ENCODE measurements around the gene HNRNPLL. TPM values are rescaled to one million over a fixed set of nuclear protein-coding genes. Genes with fewer than 3 reads are reported as not detected.

The HNRNPLL gene
- total and polyA plus RNA-seq, 7 experiments from 2014 or later = 10.1 to 66.8 (median 24.8) TPM

DNA sequence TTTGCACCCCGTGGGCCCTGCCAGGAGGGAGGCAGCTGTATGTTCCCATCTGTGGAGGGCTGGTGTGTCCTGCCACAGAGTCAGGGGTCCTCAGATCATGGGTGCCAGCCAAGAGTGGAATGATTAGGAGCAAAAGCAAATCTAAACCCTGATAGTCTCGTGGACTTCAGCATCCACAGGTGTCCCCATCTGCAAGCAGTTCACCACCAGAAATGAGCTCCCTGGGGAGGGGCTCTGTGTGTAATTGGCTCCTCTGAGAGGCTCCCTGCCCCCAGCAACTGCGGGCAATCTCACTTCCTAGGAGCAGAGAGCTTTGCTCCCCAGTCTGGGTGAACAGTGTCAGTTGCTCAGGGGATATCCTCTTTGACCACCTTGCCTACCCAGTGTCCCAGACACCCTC is 78.1 kb downstream of the HNRNPLL start:
- DNase-seq (no peak), ATAC-seq (no peak)
- no peaks in the 10 kb centered on the region for H3K9me3 ChIP-seq (ENCODE audit: control insufficient read depth in 2 of 3, low read length in 3 of 3)
- H3K4me1 ChIP-seq (ENCODE audit: control insufficient read depth in 2 of 2, insufficient read depth in 2 of 2, low read length in 2 of 2) = no peaks in the 10 kb centered on the region
- CTCF ChIA-PET = interaction anchor here (0.6 kb wide), 1 partner anchor 697 kb away, joined by 3 read pairs; no protein-coding TSS in a partner anchor
- Mint-ChIP-seq H3K36me3 (peaks cover 0 to 5% (median 0%) of the 10 kb centered on the region in 5 donors), H3K4me1 (peaks cover 0 to 12% (median 8%) of the 10 kb centered on the region in 7 donors), H3K9me3 (no peaks in the 10 kb centered on the region), H3K4me3 (no peak overlapping the region), H3K27me3 (peaks cover 28 to 52% (median 32%) of the 10 kb centered on the region in 5 donors), H3K27ac (no peak overlapping the region)
- intact Hi-C loops (cut with micrococcal nuclease) = no loop called here
- no peaks in the 10 kb centered on the region for H3K36me3 ChIP-seq (ENCODE audit: control insufficient read depth in 2 of 3, insufficient read depth in 3 of 3, low read length in 3 of 3)
- H3K4me3 ChIP-seq (ENCODE audit: low read length) = no peak overlapping the region
- POLR2A ChIA-PET = no interaction called here
- H3K27ac ChIP-seq (ENCODE audit: low read depth, low read length) = no peak overlapping the region
- H3K27me3 ChIP-seq (ENCODE audit: control insufficient read depth in 2 of 2, insufficient read depth in 2 of 2, low read length in 2 of 2) = peaks cover 0 to 3% of the 10 kb centered on the region in 2 donors

DNA sequence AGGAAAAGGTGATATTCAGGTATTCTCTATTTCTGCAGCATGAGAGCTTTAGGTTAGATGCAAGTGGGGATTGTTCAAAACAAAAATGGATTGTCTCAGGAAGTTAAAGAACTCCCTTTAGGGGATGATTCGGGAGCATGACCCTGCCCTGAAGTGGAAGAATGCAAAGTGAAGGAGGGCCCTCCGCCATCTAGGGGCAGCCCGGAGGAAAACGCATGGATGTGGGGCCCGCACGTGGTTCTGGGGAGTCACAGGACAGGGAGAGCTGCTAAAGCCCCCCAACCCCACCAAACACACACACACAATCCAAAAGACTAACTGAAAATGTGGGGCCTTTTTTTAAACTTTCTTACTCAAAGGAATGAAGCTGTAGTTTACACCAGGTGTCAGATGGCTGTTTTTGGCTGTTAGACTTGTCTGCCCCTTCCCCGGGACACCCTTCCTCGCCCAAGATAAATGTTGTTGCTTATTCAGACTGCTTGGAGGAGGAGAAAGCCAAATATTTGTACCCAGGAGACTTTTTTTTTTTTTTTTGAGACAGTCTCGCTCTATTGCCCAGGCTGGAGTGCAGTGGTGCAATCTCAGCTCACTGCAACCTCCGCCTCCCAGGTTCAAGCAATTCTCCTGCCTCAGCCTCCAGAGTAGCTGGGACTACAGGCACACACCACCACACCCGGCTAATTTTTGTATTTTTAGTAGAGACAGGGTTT is 78.8 kb downstream of the HNRNPLL start:
- DNase-seq = no peak
- Mint-ChIP-seq H3K27ac (no peak overlapping the region), H3K9me3 (no peaks in the 10 kb centered on the region), H3K27me3 (peaks cover 21 to 47% (median 26%) of the 10 kb centered on the region in 5 donors), H3K4me3 (no peak overlapping the region), H3K4me1 (peaks cover 0 to 12% (median 8%) of the 10 kb centered on the region in 7 donors), H3K36me3 (peaks cover 0 to 5% (median 0%) of the 10 kb centered on the region in 5 donors)
- Histone ChIP-seq H3K36me3 (ENCODE audit: control insufficient read depth in 2 of 3, insufficient read depth in 3 of 3, low read length in 3 of 3) (no peaks in the 10 kb centered on the region), H3K4me3 (ENCODE audit: low read length) (no peak overlapping the region), H3K9me3 (ENCODE audit: control insufficient read depth in 2 of 3, low read length in 3 of 3) (no peaks in the 10 kb centered on the region), H3K27ac (ENCODE audit: low read depth, low read length) (no peak overlapping the region), H3K27me3 (ENCODE audit: control insufficient read depth in 2 of 2, insufficient read depth in 2 of 2, low read length in 2 of 2) (peaks cover 0 to 3% of the 10 kb centered on the region in 2 donors), H3K4me1 (ENCODE audit: control insufficient read depth in 2 of 2, insufficient read depth in 2 of 2, low read length in 2 of 2) (no peaks in the 10 kb centered on the region)
- intact Hi-C loops (cut with micrococcal nuclease) = no loop called here
- no peak for ATAC-seq
- POLR2A ChIA-PET = no interaction called here
- CTCF ChIA-PET = interaction anchor here (0.6 kb wide), 1 partner anchor 696 kb away, joined by 3 read pairs; no protein-coding TSS in a partner anchor

DNA sequence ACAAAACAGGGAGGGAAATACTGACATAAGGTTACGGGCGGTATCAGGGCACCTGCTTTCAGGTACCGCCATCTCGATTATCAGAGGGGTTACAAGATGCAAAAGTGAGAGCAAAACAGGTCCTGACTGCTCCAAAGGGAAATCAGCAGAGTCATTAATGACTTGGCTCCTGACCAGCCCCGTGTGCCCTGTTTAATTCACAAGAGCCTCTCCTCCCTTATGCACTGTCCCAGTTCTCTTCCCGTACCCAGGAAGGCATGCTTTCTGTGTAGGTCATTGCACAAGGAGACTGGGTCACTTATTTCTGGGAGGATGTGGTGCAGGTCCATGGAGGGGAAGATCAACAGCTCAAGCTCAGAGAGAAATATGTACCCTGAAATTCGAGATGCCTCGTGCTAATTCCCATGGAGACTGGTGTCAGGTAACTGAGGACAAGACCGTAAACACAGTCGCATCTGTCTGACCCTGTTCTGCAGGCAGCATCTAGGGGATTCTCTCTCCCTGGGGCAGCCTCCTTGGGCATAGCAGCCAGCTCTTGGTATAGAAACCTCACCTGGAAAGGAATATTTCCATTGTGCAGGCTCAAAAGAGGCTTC is 79.9 kb downstream of the HNRNPLL start:
- no peak overlapping the region for H3K4me3 Mint-ChIP-seq
- H3K27me3 Mint-ChIP-seq = peaks cover 11 to 41% (median 18%) of the 10 kb centered on the region in 5 donors
- H3K27ac Mint-ChIP-seq = no peak overlapping the region
- Histone ChIP-seq H3K9me3 (ENCODE audit: control insufficient read depth in 2 of 3, low read length in 3 of 3) (no peaks in the 10 kb centered on the region), H3K36me3 (ENCODE audit: control insufficient read depth in 2 of 3, insufficient read depth in 3 of 3, low read length in 3 of 3) (no peaks in the 10 kb centered on the region), H3K4me3 (ENCODE audit: low read length) (no peak overlapping the region), H3K27ac (ENCODE audit: low read depth, low read length) (no peak overlapping the region), H3K4me1 (ENCODE audit: control insufficient read depth in 2 of 2, insufficient read depth in 2 of 2, low read length in 2 of 2) (no peaks in the 10 kb centered on the region), H3K27me3 (ENCODE audit: control insufficient read depth in 2 of 2, insufficient read depth in 2 of 2, low read length in 2 of 2) (peaks cover 0 to 3% of the 10 kb centered on the region in 2 donors)
- ATAC-seq (no peak), DNase-seq (no peak)
- CTCF ChIA-PET = interaction anchor here (0.6 kb wide), 1 partner anchor 14 kb away, joined by 3 read pairs; no protein-coding TSS in a partner anchor
- H3K4me1 Mint-ChIP-seq = peaks cover 0 to 2% (median 0%) of the 10 kb centered on the region in 7 donors
- intact Hi-C loops (cut with micrococcal nuclease) = no loop called here
- H3K9me3 Mint-ChIP-seq = no peaks in the 10 kb centered on the region
- POLR2A ChIA-PET = interaction anchor here (0.8 kb wide), 1 partner anchor 13 kb away, joined by 4 read pairs; no protein-coding TSS in a partner anchor
- no peaks in the 10 kb centered on the region for H3K36me3 Mint-ChIP-seq

DNA sequence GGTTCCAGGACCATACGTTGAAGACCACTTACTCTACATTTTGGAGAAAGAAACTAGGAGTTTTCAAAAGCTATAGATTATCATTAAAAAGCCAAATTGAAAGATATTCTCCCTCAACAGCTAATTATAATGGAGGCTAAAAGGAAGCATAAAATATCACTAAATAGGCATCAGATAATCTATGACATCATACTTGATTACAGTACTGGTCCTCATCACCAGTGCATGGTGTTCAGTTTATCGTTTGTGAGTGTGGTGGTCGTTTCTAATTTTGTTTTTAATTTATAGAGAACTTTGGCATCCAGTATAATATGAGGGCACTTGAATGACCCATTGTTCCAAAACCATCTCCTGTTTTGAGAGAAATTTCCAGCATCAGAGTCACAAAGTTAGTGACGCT is 80.9 kb downstream of the HNRNPLL start:
- Histone ChIP-seq H3K9me3 (ENCODE audit: control insufficient read depth in 2 of 3, low read length in 3 of 3) (no peaks in the 10 kb centered on the region), H3K4me3 (ENCODE audit: low read length) (no peak overlapping the region), H3K27me3 (ENCODE audit: control insufficient read depth in 2 of 2, insufficient read depth in 2 of 2, low read length in 2 of 2) (no peaks in the 10 kb centered on the region), H3K4me1 (ENCODE audit: control insufficient read depth in 2 of 2, insufficient read depth in 2 of 2, low read length in 2 of 2) (no peaks in the 10 kb centered on the region), H3K36me3 (ENCODE audit: control insufficient read depth in 2 of 3, insufficient read depth in 3 of 3, low read length in 3 of 3) (no peaks in the 10 kb centered on the region), H3K27ac (ENCODE audit: low read depth, low read length) (no peak overlapping the region)
- ChIA-PET POLR2A (no interaction called here), CTCF (interaction anchor here (0.7 kb wide), 1 partner anchor 214 kb away, joined by 3 read pairs; no protein-coding TSS in a partner anchor)
- no peak for ATAC-seq
- Mint-ChIP-seq H3K27me3 (peaks cover 4 to 37% (median 10%) of the 10 kb centered on the region in 5 donors), H3K4me3 (no peak overlapping the region), H3K27ac (no peak overlapping the region), H3K36me3 (no peaks in the 10 kb centered on the region), H3K4me1 (no peaks in the 10 kb centered on the region), H3K9me3 (no peaks in the 10 kb centered on the region)
- intact Hi-C loops (cut with micrococcal nuclease) = no loop called here
- no peak for DNase-seq

DNA sequence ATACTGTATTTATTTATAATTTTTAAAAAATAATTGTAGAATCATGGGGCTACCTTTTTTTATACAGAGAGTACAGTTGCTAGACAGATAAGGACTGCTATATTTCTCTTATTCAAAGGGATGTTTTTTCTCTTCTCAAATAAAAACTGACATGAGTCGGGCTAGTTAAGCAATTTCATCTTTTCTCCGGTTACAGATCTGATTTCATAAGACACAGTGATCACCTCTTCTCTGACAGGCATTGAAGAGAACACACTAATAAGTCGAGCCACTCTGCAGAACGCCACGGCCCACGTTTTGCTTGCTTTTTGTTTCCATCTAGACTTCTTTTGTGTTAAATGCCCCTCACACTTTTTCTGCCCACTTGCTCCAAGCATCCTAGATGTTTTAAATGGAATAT is 85.4 kb downstream of the HNRNPLL start:
- no peaks in the 10 kb centered on the region for H3K4me1 ChIP-seq (ENCODE audit: control insufficient read depth in 2 of 2, insufficient read depth in 2 of 2, low read length in 2 of 2)
- no peak overlapping the region for H3K4me3 Mint-ChIP-seq
- H3K27ac Mint-ChIP-seq = no peak overlapping the region
- no peaks in the 10 kb centered on the region for H3K9me3 ChIP-seq (ENCODE audit: control insufficient read depth in 2 of 3, low read length in 3 of 3)
- DNase-seq (no peak), ATAC-seq (no peak)
- no peaks in the 10 kb centered on the region for H3K4me1 Mint-ChIP-seq
- intact Hi-C loops (cut with micrococcal nuclease) = no loop called here
- peaks cover 0 to 5% (median 0%) of the 10 kb centered on the region in 5 donors for H3K36me3 Mint-ChIP-seq
- POLR2A ChIA-PET = no interaction called here
- peaks cover 0 to 5% (median 0%) of the 10 kb centered on the region in 11 donors for H3K9me3 Mint-ChIP-seq
- no peak overlapping the region for H3K4me3 ChIP-seq (ENCODE audit: low read length)
- H3K27me3 ChIP-seq (ENCODE audit: control insufficient read depth in 2 of 2, insufficient read depth in 2 of 2, low read length in 2 of 2) = no peaks in the 10 kb centered on the region
- no peak overlapping the region for H3K27ac ChIP-seq (ENCODE audit: low read depth, low read length)
- H3K27me3 Mint-ChIP-seq = peaks cover 0 to 17% (median 5%) of the 10 kb centered on the region in 5 donors
- H3K36me3 ChIP-seq (ENCODE audit: control insufficient read depth in 2 of 3, insufficient read depth in 3 of 3, low read length in 3 of 3) = no peaks in the 10 kb centered on the region
- CTCF ChIA-PET = no interaction called here

DNA sequence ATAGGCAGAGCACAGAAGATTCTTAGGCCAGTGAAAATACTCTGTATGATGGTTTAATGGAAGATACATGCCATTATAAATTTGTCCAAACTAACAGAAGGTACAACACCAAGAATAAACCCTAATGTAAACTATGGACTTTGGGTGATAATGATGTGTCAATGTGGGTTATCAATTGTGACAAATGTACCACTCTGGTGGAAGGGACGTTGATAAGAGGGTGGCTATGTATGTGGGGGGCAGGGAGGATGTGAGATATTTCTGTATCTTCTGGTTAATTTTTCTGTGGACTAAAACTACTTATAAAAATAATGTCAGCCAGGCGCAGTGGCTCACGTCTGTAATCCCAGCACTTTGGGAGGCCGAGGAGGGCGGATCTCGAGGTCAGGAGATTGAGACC is 86.2 kb downstream of the HNRNPLL start:
- H3K36me3 ChIP-seq (ENCODE audit: control insufficient read depth in 2 of 3, insufficient read depth in 3 of 3, low read length in 3 of 3) = no peaks in the 10 kb centered on the region
- CTCF ChIA-PET = no interaction called here
- intact Hi-C loops (cut with micrococcal nuclease) = no loop called here
- Mint-ChIP-seq H3K36me3 (peaks cover 0 to 5% (median 0%) of the 10 kb centered on the region in 5 donors), H3K27ac (no peak overlapping the region), H3K27me3 (peaks cover 0 to 17% (median 5%) of the 10 kb centered on the region in 5 donors), H3K4me1 (no peaks in the 10 kb centered on the region), H3K4me3 (no peak overlapping the region), H3K9me3 (peaks cover 0 to 5% (median 0%) of the 10 kb centered on the region in 11 donors)
- no peak for DNase-seq
- no peaks in the 10 kb centered on the region for H3K27me3 ChIP-seq (ENCODE audit: control insufficient read depth in 2 of 2, insufficient read depth in 2 of 2, low read length in 2 of 2)
- ATAC-seq = no peak
- no peak overlapping the region for H3K4me3 ChIP-seq (ENCODE audit: low read length)
- no peaks in the 10 kb centered on the region for H3K9me3 ChIP-seq (ENCODE audit: control insufficient read depth in 2 of 3, low read length in 3 of 3)
- H3K27ac ChIP-seq (ENCODE audit: low read depth, low read length) = no peak overlapping the region
- no peaks in the 10 kb centered on the region for H3K4me1 ChIP-seq (ENCODE audit: control insufficient read depth in 2 of 2, insufficient read depth in 2 of 2, low read length in 2 of 2)
- POLR2A ChIA-PET = no interaction called here
